A673 (cell line): ENCODE data around the gene HDHD2. TPM values are rescaled to one million over a fixed set of nuclear protein-coding genes. Genes with fewer than 3 reads are reported as not detected.
A peak's percentile ranks its signal among the peaks of the same experiment; 100 is the strongest.

Experiments
- BruUV-seq: library from RNA; stranded (reverse); fragments of 400-500 nt; replicated peaks from 2 replicates; lab custom pipeline; 2021; lab: Mats Ljungman, UMichigan
- CTCF ChIA-PET: fragments of 300-600 bp; sonication (Branson Sonifier 250); formaldehyde crosslinking; loops from one replicate; lab custom pipeline; 2022; ENCODE audit warnings: antibody characterized with exemption; lab: Charles Lee
- POLR2A ChIA-PET: fragments of 300-600 bp; sonication (Branson Sonifier 250); formaldehyde crosslinking; loops from one replicate; lab custom pipeline; 2022; ENCODE audit warnings: antibody characterized with exemption; ENCODE audit not compliant: low non-redundant PET; lab: Charles Lee
- DNase-seq: peaks from one replicate; pipeline ENCODE4 v3.0.0-alpha.2; 2015; ENCODE audit warnings: low spot score
- H3K27ac ChIP-seq: fragments of 200-600 bp; sonication (generic); 2 replicates; pipeline ENCODE4 v1.5.1; 2016; ENCODE audit warnings: mixed run types, low read depth, mild to moderate bottlenecking, mixed read lengths, antibody characterized with exemption, low read length; ENCODE audit not compliant: poor library complexity, severe bottlenecking
- H3K27me3 ChIP-seq: fragments of 200-600 bp; sonication (generic); replicated peaks from 2 replicates; pipeline ENCODE4 v1.6.1; 2017; ENCODE audit warnings: mixed run types, low read depth, mild to moderate bottlenecking, mixed read lengths, antibody characterized with exemption, low read length; ENCODE audit not compliant: insufficient read depth, poor library complexity
- H3K36me3 ChIP-seq: fragments of 200-600 bp; sonication (generic); 2 replicates; pipeline ENCODE4 v1.6.1; 2016; ENCODE audit warnings: mixed run types, mild to moderate bottlenecking, mixed read lengths, antibody characterized with exemption, low read length; ENCODE audit not compliant: insufficient read depth, poor library complexity, severe bottlenecking
- H3K4me1 ChIP-seq: fragments of 200-600 bp; sonication (generic); 2 replicates; pipeline ENCODE4 v1.6.1; 2017; ENCODE audit warnings: mixed run types, mild to moderate bottlenecking, mixed read lengths, antibody characterized with exemption, low read length; ENCODE audit not compliant: insufficient read depth, poor library complexity, severe bottlenecking
- H3K4me3 ChIP-seq: fragments of 200-600 bp; sonication (generic); 2 replicates; pipeline ENCODE4 v1.5.1; 2016; ENCODE audit warnings: low read depth, mixed run types, mild to moderate bottlenecking, mixed read lengths, low read length; ENCODE audit not compliant: poor library complexity, severe bottlenecking
- H3K9me3 ChIP-seq: fragments of 200-600 bp; sonication (generic); 2 replicates; pipeline ENCODE4 v1.6.1; 2016; ENCODE audit warnings: mixed run types, low read depth, mild to moderate bottlenecking, mixed read lengths, antibody characterized with exemption, low read length; ENCODE audit not compliant: poor library complexity, severe bottlenecking
- CTCF ChIP-seq: fragments of 300-800, 200-600 bp; sonication (generic); conservative IDR thresholded peaks from 2 replicates; pipeline ENCODE4 v1.5.1; 2017; ENCODE audit warnings: low read depth, mild to moderate bottlenecking, antibody characterized with exemption, low read length, moderate library complexity, mixed read lengths
- EZH2 ChIP-seq: fragments of 200-600 bp; sonication (generic); IDR thresholded peaks from 2 replicates; pipeline ENCODE4 v1.6.1; 2017; ENCODE audit warnings: borderline replicate concordance, low read depth, mild to moderate bottlenecking, mixed read lengths, antibody characterized with exemption, low read length; ENCODE audit not compliant: poor library complexity, severe bottlenecking
- intact Hi-C: fragments of 100-400 bp; cut with micrococcal nuclease; formaldehyde crosslinking; loops from one replicate; pipeline ENCODE4 v1.10.0; 2022; ENCODE audit not compliant: unreplicated experiment
- total RNA-seq: library from RNA; stranded (reverse); gene quantifications from 2 replicates; pipeline ENCODE4 v1.2.3, GENCODE V29; 2021

Gene HDHD2
- total RNA-seq, 1 experiment from 2014 or later: 49.9 TPM

GRCh38 chr18:47115205-47115604 lies 35.1 kb downstream of the HDHD2 start:
- H3K27ac ChIP-seq: no peak overlapping the region
- CTCF ChIA-PET: no interaction called here
- no peak overlapping the region for H3K4me3 ChIP-seq
- H3K9me3 ChIP-seq: no peaks in the 10 kb centered on the region
- H3K4me1 ChIP-seq: no peaks in the 10 kb centered on the region
- no peak for DNase-seq
- no peaks in the 10 kb centered on the region for H3K27me3 ChIP-seq
- BruUV-seq: no TSS peak
- TF ChIP-seq EZH2 (no peak), CTCF (no peak)
- intact Hi-C loops: no loop called here
- peaks cover 25% of the 10 kb centered on the region for H3K36me3 ChIP-seq
- POLR2A ChIA-PET: no interaction called here

GRCh38 chr18:47113796-47114540 lies 36.3 kb downstream of the HDHD2 start:
- Histone ChIP-seq H3K4me1 (no peaks in the 10 kb centered on the region), H3K4me3 (no peak overlapping the region), H3K36me3 (peaks cover 25% of the 10 kb centered on the region), H3K27ac (no peak overlapping the region), H3K9me3 (no peaks in the 10 kb centered on the region), H3K27me3 (no peaks in the 10 kb centered on the region)
- POLR2A ChIA-PET: no interaction called here
- TF ChIP-seq EZH2 (no peak), CTCF (no peak)
- BruUV-seq: no TSS peak
- DNase-seq: peak; percentile 71
- intact Hi-C loops: no loop called here
- CTCF ChIA-PET: no interaction called here

GRCh38 chr18:47110492-47111274 lies 39.6 kb downstream of the HDHD2 start:
- TF ChIP-seq EZH2 (no peak), CTCF (no peak)
- Histone ChIP-seq H3K4me3 (no peak overlapping the region), H3K36me3 (peaks cover 25% of the 10 kb centered on the region), H3K9me3 (no peaks in the 10 kb centered on the region), H3K27ac (no peak overlapping the region), H3K27me3 (no peaks in the 10 kb centered on the region), H3K4me1 (no peaks in the 10 kb centered on the region)
- BruUV-seq: no TSS peak
- intact Hi-C loops: no loop called here
- POLR2A ChIA-PET: no interaction called here
- CTCF ChIA-PET: no interaction called here
- DNase-seq: no peak
